ENCODE results near the gene GAPDH. TPM values are rescaled to one million over a fixed set of nuclear protein-coding genes. Genes with fewer than 3 reads are reported as not detected.

Gene GAPDH
- total and polyA plus RNA-seq, 8 donors = 1,126 to 2,070 (median 1,660) TPM

DNA sequence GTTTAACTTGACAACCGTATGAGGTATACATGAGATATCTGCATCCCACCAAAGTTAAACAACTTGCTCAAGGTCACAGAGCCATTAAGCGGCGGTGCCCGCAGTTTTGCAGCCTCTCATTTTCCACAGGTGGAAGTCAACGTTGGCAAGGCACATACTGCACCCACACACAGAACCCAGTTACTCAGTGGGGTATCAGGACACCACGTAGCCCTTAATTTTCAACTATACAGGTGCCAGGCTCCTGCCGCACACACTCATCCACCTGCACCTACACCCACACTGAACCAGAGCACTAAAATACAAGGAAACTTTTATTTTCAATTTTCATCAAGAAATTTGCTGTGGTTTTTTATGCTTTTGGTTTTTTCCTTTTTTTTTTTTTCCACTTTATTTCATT lies 35.5 kb downstream of the GAPDH start:
- intact Hi-C loops (cut with DNase I) = no loop called here
- Histone ChIP-seq H3K4me3 (no peak overlapping the region), H3K27ac (no peak overlapping the region), H3K9me3 (no peaks in the 10 kb centered on the region), H3K36me3 (peaks cover 4 to 72% of the 10 kb centered on the region in 2 donors), H3K27me3 (no peaks in the 10 kb centered on the region), H3K4me1 (peaks cover 7 to 31% of the 10 kb centered on the region in 2 donors)
- TF ChIP-seq, protein P1, sequence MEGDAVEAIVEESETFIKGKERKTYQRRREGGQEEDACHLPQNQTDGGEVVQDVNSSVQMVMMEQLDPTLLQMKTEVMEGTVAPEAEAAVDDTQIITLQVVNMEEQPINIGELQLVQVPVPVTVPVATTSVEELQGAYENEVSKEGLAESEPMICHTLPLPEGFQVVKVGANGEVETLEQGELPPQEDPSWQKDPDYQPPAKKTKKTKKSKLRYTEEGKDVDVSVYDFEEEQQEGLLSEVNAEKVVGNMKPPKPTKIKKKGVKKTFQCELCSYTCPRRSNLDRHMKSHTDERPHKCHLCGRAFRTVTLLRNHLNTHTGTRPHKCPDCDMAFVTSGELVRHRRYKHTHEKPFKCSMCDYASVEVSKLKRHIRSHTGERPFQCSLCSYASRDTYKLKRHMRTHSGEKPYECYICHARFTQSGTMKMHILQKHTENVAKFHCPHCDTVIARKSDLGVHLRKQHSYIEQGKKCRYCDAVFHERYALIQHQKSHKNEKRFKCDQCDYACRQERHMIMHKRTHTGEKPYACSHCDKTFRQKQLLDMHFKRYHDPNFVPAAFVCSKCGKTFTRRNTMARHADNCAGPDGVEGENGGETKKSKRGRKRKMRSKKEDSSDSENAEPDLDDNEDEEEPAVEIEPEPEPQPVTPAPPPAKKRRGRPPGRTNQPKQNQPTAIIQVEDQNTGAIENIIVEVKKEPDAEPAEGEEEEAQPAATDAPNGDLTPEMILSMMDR (IDR thresholded peaks at IDR 0.05) = no peak
- no peak for ATAC-seq
- DNase-seq = no peak

DNA sequence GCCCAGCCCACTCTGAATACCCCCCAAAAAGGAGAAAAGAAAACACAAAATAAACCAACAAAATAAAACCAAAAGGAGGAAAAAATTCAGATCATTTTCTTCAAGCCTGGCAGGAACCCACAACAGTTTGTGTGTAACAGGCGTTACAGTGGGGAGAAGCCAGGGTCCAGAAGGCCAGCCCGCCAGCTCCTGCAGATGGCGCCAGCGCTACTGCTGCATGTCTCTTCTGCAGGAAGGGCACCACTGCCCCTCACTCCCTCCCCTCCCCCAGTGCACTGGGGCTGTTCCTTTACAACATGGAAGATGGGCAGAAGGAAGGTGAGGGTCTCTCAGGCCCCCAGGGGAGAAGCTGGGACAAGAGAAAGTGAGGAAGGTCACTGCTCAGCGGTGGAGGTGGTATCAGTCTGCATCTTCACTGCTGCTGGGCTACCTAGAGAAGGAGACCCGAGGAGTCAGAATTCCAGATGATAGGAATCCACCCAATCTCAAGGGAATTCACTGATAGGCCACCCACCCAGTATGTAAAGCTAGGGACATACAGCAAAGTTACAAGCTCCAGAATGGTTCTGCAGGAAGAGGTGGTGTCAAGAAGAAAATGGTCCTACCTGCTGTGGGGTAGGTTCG lies 36.1 kb downstream of the GAPDH start:
- ATAC-seq (no peak), DNase-seq (peak in 2 of 4 donors; percentile 36 to 84)
- Histone ChIP-seq H3K36me3 (peaks cover 4 to 72% of the 10 kb centered on the region in 2 donors), H3K9me3 (no peaks in the 10 kb centered on the region), H3K4me3 (no peak overlapping the region), H3K27ac (no peak overlapping the region), H3K4me1 (peaks cover 7 to 31% of the 10 kb centered on the region in 2 donors), H3K27me3 (no peaks in the 10 kb centered on the region)
- TF ChIP-seq, protein P1 (IDR thresholded peaks at IDR 0.05) = peak in 1 of 2 donors; percentile 20
- intact Hi-C loops (cut with DNase I) = no loop called here

DNA sequence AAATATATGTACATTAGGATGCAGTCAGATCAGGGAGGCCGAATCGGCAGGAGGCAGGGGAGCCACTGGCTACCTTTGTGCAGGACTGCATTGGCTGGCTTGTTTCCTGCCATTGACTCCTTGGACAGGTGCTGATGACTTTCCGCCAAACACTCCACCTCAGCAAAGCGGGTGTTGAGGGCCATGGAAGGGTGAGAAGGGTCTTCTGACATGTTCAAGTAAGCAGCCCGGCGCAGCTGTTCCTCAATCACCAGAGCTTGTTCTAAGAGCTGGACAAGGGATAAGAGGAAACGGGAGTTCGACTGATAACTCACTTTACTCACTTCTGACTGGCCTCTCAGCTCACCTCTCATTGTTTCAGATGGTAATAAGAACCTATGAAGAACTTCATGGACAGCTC lies 38.7 kb downstream of the GAPDH start:
- Histone ChIP-seq H3K4me1 (peaks cover 0 to 12% of the 10 kb centered on the region in 2 donors), H3K36me3 (peaks cover 4 to 85% of the 10 kb centered on the region in 2 donors), H3K27me3 (no peaks in the 10 kb centered on the region), H3K9me3 (no peaks in the 10 kb centered on the region), H3K4me3 (no peak overlapping the region), H3K27ac (no peak overlapping the region)
- no peak for DNase-seq
- TF ChIP-seq, protein P1 (IDR thresholded peaks at IDR 0.05) = no peak
- intact Hi-C loops (cut with DNase I) = no loop called here
- no peak for ATAC-seq

DNA sequence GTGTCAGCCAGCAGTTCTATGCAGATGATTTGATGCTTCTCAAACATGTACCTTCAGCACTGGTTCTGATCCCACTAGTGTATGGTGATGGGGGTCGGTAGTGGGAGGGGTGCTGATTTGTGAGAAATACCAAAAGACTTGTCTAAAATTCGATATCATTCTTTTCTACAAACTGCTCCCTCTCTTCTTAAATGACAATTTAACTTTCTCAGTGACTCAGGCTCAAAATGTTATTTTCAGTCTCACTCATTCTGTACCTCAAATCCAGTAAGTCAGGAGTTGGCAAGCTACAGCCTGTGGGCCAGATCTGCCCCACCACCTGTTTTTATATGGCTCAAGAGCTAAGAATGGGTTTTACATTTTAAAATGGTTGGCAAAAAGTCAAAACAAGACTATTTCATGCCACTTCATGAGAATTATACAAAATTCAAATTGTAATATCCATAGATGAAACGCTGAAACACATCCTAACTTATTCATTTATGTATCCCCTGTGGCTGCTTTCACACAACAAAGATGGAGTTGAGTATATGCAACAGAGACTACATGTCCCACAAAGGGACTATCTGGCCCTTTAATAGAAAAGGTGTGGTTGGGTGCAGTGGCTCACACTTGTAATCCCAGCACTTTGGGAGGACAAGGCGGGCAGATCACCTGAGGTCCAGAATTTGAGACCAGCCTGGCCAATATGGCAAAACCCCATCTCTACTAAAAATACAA lies 40.4 kb downstream of the GAPDH start:
- Histone ChIP-seq H3K36me3 (peaks cover 4 to 100% of the 10 kb centered on the region in 2 donors), H3K4me1 (no peaks in the 10 kb centered on the region), H3K27ac (no peak overlapping the region), H3K27me3 (no peaks in the 10 kb centered on the region), H3K4me3 (no peak overlapping the region), H3K9me3 (no peaks in the 10 kb centered on the region)
- TF ChIP-seq, protein P1 (IDR thresholded peaks at IDR 0.05) = no peak
- ATAC-seq (no peak), DNase-seq (no peak)
- intact Hi-C loops (cut with DNase I) = no loop called here

DNA sequence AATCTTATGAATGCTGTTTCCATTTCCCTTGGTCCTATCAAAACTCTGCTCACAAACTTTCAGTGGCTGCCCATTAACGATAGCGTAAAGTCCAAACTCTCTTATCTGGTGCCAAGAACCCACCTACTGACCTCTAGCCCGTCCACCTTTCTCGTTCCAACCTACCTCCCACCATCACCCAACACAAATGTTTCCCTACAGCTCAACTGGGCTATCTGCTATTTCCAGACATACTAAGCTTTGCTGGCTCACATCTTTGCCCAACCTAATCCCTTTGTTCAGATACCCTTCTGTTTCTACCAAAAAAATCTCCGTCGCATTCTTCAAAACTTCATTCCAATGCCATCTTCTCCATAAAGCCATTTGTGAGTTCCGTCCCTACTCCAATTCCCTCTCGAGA lies 41.3 kb downstream of the GAPDH start:
- no peak for DNase-seq
- intact Hi-C loops (cut with DNase I) = no loop called here
- peaks cover 4 to 100% of the 10 kb centered on the region in 2 donors for H3K36me3 ChIP-seq

More for the DNA sequence above, 41.3 kb downstream of the GAPDH start:
- Histone ChIP-seq H3K27ac (no peak overlapping the region), H3K27me3 (no peaks in the 10 kb centered on the region), H3K4me1 (no peaks in the 10 kb centered on the region), H3K4me3 (no peak overlapping the region), H3K9me3 (no peaks in the 10 kb centered on the region)
- TF ChIP-seq, protein P1 (IDR thresholded peaks at IDR 0.05) = no peak
- ATAC-seq = no peak

All from left lung (tissue), 10 donors.